ENCODE measurements around the gene GAN.

The GAN gene

DNA sequence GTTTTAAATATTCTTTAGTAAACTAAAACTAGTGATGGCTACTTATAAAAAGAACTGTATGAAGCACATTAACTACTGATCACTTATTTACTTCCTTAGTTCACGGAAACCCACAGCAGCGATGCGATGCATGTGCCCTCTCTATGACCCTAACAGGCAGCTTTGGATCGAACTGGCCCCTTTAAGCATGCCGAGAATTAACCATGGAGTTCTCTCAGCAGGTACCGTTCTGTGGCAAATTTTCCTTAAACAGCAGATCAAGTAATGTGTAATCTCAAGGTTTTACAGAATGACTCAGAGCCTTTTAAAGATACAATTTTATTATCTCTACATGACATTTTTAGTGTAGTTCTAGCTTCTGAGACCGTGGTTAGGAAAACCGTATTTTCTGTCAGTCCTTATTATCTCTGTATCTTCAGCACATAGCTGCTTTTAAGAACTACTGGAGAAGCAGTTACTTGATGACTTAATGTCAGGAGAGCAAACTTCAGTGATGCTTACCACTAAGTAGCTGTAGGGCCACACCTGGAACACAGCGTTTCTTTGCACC is 43.0 kb downstream of the GAN start:
- DNase-seq (ENCODE audit: low spot score), result no peak

DNA sequence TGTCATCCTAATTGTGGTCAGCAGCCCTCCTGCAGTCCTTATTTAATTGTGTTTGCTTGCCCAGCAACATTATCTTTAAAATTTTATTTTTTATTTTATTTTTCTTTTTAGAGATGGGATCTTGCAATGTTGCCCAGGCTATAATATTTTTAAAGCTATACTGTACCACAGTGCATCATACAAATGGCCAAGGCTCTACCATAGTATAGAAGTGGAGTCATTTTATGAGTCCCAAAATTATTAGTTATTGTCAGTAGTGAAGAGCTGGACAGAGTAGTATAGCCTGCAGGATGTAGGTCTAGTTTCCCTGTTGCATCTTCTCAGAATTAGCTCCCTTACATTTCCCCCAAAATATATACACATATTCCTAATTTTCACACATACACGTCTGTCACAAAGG is 44.1 kb downstream of the GAN start:
- DNase-seq (ENCODE audit: low spot score), result no peak

DNA sequence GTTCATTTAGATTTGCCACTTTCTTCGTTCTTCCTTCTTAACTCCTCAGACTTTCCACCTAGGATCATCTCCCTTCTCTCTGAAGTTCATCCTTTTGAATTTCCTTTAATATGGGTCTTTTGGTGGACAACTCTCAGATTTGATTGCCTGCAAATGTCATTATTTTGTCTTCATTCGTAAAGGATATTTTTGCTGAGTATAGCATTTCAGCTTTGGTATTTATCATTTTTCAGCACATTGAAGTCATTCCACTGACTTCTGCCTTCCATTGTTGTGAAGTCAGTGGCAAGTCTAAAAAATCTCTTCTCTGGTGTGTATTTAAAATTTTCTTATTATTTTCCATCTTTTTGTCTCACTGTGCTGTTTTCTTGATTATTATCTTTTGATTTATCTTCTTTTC is 45.4 kb downstream of the GAN start:
- DNase-seq (ENCODE audit: low spot score), result no peak

DNA sequence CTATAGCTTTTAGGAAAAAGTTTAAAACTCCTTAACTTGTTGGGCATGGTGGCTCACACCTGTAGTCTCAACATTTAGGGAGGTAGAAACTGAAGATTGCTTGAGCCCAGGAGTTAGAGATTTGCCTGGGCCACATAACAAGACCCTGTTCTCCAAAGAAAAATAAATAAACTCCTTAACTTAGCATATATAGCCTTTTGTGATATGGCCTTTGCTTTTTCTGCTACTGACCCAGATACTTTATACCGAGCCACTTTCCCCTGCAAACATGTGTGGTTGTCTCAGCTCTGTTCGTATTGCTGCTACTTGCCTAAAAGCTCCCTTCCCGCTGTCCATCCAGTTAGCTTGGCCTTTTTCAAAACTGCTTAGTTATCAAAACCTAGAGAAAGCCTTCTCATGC is 51.0 kb downstream of the GAN start:
- DNase-seq (ENCODE audit: low spot score), result no peak

DNA sequence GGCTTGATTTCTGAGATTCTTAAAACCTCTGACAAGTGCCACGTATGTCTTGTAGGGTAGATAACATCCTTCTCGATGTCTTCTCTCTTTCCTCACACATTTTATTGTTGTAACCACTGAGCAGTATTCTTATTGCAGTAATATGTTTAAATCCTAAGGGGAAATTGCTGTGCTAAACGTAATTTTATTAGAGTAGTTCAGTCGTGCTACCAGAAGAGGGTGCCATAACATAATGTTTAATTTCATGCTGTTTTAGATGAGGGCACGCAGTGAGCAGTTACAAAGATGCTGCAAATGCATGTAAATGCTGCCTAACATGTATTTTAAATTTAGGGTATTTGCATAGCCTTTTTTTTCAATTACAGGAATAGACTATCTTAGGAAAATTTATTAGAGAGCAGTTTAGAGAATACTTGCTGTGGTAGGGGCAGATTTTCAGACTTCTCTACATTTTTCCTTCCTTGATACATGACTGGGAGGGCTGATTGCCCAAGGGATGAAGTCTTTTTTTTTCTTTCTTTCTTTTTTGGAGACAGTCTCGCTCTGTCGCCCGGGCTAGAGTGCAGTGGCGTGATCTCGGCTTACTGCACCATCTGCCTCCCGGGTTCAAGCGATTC is 51.7 kb downstream of the GAN start:
- no peak for DNase-seq (ENCODE audit: low spot score)

DNA sequence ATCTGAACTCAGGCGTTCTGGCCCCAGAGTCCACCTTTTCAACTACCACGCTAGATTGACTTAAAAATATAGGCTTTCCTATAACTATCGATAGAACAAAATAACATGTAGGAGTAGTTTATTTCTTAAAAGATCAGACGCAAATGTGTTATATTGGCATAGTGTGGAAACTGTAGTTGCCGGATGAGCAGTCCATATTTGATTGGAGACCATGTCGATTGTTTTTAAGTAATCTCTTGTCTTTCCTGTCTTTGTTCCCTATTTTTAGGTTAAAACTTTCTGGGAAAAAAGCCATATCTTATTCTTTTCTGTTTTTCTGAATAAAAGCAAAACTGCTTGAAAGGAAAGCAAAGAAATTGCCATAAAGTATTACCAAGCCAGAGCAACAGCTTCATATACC is 53.1 kb downstream of the GAN start:
- DNase-seq (ENCODE audit: low spot score), result no peak

DNA sequence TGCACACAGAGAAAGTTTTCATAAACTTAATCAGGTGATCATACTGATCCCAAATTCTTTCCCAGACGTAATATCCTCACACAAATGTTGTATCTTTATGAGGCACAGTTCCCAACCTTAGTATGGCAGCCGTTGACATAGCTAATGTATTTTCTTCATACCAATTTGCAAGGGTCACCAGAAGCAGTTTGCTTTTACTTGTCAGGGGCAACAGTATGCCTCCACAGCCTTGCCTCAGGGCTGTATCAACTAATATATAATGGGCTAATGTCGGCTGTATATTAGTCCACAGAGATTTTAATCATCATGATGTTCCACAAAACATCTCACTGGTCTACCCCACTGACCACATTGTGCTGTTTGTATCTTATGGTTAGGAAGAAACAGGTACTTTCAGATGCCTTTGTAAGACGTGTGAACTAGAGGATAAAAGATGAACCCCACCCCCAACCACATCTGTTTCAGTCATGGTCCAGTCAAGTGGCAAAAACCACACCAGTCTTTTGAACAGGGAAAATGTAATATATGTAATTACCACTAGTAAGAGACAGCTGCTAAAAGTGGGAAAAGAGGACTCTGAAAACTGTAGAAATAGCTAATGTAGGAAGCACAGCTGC is 55.2 kb downstream of the GAN start:
- DNase-seq (ENCODE audit: low spot score), result no peak

DNA sequence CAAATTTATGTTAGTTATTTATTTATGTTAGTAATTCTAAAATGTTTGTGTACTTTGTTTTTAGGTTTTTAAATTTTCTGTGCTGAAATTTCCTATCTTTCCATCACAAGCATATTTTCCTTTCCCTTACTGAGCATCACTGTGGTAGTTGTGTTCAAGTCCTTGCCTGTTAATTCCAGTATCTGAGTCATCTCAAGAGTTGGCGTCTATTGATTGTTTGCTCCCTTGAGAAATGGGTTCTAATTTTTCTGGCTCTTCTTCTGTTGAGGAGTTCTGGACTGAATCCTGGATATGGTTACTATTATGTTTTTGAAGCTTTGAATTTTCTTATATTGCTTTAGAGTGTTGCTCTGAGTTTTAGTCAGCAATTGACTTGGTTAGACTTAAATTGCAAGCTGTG is 56.3 kb downstream of the GAN start:
- no peak for DNase-seq (ENCODE audit: low spot score)

DNA sequence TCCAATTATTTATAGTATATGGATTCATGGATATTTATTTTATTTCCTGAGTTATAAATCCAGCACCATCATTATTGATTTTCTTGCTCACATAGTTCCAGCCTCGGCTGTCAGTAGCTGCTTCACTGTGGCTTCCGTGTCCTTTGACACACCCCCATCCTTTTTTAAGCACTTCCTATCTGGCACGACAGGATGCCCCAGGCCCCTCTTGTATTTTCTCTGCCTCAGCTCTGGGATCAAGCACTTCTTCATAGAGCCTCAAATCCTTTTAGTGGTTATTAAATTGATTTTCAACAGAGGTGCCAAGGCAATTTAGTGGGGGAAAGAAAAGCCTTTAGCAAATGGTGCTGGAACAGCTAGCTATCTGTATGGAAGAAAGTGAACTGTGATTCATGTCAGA is 59.8 kb downstream of the GAN start:
- DNase-seq (ENCODE audit: low spot score), result no peak

DNA sequence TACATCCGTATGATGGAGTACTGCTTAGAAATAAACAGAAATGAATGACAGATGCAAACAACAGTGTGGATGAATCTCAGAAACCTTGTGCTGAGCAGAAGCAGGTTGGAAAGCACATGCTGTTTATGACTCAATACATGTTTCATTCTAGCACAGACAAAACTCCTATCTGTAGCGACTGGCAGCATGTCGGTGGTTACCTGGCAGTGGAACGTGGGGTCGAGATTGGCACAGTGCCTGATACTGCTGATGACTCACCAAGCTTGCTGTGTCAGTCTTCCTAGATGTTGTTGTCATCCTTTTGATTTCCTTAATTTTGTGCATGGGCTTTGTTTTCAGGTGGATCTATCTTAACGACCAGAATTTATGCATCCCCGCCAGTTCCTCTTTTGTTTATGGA is 62.1 kb downstream of the GAN start:
- DNase-seq (ENCODE audit: low spot score), result no peak

DNA sequence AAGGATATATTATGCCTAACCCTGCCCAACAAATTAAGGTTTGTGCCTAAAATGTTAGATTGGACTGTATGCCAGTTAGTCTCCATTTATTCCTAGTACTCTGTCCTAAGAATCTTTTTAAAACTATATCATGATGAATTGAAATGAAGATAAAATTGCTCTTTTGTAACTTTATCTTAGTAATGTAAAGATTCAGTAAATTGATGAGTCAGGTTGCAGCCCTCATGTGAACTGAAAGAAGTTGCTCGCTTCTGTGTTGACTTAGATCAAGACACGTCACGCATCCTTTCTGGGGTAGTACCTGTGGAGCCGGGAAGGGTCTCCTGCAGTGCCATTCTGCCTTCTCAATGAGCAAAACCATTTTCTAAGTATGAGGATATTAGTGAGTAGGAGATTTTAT is 63.3 kb downstream of the GAN start:
- DNase-seq (ENCODE audit: low spot score), result no peak

DNA sequence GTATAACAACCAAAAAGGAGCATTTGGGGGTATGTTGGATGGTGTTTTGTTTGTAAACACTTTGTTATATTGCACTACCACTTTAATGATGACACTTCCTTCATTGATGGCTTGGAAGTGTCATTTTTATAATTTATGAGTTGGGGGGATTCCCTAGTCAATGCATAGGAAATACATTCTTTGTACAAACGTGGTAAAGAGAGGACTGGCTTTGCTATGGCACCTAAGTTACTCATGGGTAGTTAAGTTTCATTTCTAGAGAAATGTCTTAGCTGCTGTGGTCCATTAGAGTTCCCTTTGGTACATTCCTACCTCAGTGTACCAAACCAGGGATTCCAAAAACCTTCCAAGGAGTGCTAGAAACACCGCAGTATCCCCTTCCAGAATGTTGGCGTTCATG is 66.2 kb downstream of the GAN start:
- DNase-seq (ENCODE audit: low spot score), result no peak

DNA sequence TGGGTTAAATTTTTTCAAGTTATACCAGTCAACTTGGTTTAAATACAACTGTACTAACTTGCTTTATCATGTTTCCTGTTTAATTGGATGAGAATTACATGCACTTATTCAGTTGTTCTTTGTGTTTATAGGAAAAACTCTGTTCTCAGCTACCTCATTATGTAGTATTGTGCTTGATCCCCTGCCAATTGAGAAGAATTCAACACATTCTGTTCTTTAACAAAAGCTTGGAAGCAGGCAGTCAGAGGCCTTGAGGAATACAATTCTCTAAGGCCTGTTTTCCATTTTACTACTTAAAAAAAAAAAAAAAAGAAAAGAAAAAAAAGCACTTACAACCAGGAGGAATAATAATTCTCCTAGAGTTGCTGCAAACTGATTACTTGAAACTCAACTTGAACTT is 69.2 kb downstream of the GAN start:
- no peak for DNase-seq (ENCODE audit: low spot score)

DNA sequence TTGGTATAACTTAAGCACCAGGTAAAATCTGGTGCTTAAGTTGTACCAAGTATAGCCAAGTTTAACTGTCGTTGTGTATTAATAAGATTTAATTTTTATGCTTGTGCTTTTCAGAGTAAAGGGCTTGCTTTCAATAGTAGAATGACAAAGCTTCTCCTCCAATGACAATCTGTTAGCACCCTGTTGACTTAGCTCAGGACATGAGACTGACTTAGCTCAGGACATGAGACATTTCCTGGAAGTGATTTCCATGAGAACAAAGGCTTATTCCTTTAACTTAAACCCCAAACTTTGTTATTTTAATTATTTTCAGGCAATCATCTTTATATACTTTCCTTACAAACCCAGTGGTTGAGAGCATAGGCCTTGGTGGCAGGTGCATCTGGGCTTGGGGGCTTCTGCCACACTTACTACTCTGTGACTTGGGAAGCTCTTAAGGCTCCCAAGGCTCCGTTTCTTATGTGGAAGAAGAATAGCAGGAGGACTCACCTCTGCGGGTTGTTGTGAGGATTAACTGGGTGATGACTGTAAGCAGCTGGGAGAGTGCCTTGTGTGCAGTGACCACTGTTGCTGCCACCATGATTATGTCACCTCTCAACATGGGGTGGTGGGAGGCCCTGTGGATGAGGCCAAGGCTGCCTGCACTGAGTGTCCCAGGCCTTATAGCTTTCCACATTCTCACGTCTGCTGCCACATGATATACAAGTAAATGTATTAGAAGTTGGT is 70.4 kb downstream of the GAN start:
- no peak for DNase-seq (ENCODE audit: low spot score)

DNA sequence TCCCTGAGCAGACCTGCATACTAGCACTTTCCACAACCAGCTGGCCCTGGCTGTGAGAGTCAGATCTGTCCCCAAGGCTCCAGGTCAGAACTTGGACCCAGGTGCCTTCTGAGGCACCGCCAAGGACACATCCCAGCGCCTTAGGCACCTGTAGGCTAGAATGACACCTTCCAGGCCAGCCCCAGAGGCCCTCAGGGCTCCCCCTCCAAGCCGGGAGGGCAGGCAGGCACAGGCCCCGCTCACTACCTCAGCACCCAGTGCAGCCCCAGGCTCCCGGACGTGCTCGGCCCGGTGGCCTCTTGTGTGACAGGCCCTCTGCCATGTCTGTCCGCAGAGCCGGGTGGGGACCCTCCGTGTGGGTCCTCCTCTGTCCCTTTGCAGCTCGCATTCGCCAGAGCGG is 73.6 kb downstream of the GAN start:
- no peak for DNase-seq (ENCODE audit: low spot score)

DNA sequence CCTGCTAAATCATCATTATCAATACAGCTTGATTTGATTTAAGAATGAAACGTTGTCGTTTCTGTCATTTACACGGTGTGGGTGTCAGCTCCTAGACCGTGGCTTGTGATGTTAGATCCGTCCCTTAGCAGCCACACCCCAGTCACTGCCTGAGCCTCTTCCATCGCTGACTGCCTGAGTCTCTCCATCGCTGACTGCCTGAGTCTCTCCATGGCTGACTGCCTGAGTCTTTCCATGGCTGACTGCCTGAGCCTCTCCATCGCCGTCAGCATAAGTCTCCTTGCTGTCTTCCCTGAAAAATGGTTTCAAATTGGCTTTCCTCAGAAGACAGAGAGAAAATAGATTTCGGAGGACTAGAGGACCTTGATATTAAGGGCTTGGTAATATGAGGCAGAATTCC is 76.1 kb downstream of the GAN start:
- no peak for DNase-seq (ENCODE audit: low spot score)

DNA sequence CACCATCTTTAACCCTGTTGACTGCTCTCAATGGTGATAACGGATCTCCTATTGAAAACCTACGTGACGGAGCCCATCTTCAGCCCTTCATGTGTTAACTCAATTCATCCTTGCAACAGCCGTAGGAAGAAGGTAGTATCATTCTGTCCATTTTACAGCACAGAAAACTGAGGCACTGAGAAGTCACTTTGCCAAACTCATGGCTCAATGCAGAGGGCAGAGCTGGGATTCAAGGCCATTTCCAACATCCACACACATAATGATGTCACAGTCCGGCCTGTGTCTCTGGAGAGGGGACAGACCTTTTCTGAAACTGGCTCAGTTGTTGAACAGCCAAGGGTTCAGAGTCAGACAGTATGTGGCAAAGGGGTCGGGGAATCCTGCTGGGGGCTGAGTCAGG is 77.2 kb downstream of the GAN start:
- DNase-seq (ENCODE audit: low spot score), result no peak

DNA sequence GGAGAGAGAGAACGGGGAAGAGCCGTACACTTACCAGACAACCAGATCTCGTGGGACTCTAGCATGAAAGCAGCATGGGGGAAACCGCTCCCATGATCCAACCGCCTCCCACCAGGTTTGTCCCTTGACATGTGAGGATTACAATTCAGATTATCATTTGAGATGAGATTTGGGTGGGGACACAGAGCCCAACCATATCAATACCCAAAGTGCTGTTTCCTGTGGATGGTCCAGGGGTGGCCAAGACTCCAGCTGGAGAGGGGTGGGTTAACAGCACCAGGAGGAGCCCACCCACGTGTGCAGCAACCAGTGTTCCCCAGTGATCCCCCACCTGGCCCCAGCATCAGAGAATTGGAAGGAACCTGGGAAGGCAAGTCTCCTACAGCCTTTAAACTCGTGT is 79.7 kb downstream of the GAN start:
- DNase-seq (ENCODE audit: low spot score), result no peak

DNA sequence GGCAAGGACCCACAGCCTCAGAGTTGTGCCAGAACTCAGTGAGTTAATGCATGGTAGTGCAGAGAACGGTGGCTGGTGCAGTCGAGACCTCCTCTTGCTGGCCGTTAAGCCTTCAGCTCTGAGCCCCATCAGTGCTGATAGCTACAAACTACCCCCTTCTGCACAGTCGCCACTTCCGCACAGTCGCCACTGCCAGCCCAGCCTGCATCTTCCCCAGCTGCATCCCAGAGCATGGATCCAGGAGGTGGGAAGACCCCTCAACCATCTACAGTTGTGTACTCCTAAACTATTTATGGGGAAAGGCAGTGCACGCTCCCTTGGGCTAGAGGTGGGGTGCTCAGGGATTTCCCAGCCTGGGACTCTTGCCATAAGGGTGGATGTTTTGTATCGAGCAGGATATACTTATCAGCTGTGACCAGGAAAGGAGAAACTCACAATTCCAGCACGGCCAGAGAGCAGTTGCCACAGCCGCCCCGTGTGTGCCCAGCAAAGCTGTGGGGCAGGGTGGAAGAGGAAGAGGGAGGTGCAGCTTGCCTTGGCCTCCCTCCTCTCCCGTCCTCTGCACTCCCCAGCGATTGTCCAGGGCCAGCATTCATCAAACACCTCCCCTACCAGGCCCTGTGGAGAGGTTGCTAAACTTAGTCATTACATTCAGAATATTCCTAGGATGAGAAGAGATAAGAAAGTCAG is 80.3 kb downstream of the GAN start:
- no peak for DNase-seq (ENCODE audit: low spot score)

DNA sequence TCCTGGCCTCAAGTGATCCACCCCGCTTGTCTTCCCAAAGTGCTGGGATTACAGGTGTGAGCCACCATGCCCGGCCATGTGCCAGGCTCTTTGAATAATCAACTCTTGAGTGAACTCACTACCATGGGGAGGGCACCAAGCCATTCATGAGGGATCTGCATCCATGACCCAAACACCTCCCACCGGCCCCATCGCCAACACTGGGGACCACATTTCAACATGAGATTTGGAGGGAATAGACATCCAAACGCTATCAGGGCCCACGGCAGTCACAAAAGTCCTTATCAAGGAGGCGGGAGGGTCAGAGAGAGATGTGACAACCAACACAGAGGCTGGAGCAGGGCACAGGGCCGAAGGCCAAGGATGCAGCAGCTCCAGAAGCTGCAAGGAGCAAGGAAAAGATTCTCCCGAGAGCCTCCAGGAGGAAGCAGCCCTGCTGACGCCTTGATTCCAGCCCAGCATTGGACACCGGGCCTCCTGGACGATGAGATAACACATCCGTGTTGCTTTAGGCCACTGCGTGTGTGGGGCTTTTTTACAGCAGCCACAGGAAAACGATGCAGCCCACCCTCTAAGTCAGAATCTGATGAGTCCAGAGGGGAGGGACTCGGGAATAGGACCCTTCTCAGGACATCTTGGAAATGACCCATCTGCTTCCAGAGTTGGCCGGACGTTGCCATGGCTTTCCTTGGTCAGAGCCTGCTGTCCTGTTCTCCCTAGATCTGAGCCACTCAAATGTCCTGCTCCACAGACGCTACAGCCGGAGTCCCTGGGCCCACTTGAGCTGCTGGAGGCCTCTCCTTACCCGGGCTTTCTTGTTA is 82.5 kb downstream of the GAN start:
- no peak for DNase-seq (ENCODE audit: low spot score)

DNA sequence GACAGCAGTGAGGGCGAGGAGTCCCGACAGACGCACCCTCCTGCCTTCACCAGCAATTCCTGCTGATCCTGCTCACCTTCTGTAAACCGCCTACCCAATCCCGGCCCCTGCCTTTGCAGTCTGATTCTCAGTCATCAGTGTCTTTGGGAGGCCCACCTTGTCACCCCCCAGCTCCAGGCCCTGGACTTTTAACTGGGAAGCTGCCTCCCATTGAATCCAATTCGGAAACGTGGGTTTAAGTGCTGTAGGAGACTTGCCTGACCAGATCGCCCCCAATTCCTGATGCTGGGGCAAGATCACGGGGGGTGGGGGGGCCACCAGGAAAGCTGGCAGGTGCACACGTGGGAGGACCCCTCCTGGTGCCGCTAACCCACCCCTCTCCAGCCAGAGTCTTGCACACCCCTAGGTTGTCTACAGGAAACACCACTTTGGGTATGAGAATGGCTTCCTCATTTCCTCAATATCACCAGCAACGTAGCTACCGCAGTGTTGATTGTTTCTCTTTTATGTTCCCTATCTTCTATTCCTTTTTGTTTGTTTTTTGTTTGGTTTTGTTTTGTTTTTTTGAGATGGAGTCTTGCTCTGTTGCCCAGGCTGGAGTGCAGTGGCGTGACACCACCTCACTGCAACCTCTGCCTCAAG is 83.2 kb downstream of the GAN start:
- no peak for DNase-seq (ENCODE audit: low spot score)

DNA sequence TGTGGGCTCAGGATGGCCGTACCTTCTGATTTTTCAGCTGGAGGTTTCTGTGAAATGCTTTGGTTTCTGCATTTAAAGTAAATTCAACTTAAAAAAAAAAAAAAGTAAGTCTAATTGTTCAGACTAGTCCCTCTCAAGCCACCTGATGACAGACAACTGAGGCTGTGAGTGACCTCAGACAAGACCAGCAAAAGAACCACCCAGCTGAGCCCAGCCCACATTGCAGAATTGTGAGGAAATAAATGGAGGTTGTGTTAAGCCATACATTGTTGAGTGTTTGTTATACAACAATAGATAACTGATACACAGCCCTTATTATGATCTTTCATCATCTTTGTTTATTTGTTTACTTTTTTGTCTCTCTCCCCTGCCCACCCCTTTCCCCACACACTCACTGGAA is 85.1 kb downstream of the GAN start:
- DNase-seq (ENCODE audit: low spot score), result no peak

Data from ecto neural progenitor cell (in vitro differentiated cells).